ENCODE data around the gene RBM46.

DNA sequence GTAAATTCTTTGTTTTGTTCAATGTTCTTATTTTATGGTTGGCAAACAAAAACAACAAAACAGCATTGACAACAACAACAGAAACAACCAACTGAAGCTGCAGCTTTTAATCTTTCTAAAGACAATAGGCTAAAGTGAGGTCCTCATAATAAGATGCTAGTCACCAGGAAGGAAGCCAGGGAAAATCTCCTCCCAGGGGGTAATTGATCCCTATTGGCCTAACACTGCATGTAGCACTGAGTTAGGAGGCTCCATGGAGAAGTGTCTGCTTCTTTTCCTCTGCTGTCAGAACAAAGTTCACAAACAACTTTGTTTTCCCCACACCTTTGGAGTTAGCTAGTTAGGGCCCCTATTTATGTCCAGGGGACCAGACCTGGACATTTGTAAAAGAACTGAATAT is 42.0 kb upstream of the RBM46 start:
- TF ChIP-seq CTCF (conservative IDR thresholded peaks at IDR 0.05; ENCODE audit: low read length) (no peak), EZH2phosphoT487 (IDR thresholded peaks at IDR 0.05; ENCODE audit: borderline replicate concordance) (no peak)
